ENCODE results near the gene KBTBD12.

The KBTBD12 gene

GRCh38 chr3:127953091-127954035 lies 38.3 kb downstream of the KBTBD12 start:
- DNase-seq = no peak

- DNase-seq = no peak
Measured at GRCh38 chr3:127954640-127955039, 39.6 kb downstream of the KBTBD12 start.

- DNase-seq = no peak
Measured at GRCh38 chr3:127955728-127956127, 40.7 kb downstream of the KBTBD12 start.

GRCh38 chr3:127959041-127959440 lies 44.0 kb downstream of the KBTBD12 start:
- no peak for DNase-seq

GRCh38 chr3:127959873-127960272 lies 44.8 kb downstream of the KBTBD12 start:
- peak; percentile 8 to 30 for DNase-seq

- no peak for DNase-seq
Measured at GRCh38 chr3:127960421-127960965, 45.5 kb downstream of the KBTBD12 start.

- DNase-seq = no peak
Measured at GRCh38 chr3:127961124-127961523, 46.1 kb downstream of the KBTBD12 start.

GRCh38 chr3:127961963-127962362 lies 46.9 kb downstream of the KBTBD12 start:
- DNase-seq = no peak

GRCh38 chr3:127962937-127963336 lies 47.9 kb downstream of the KBTBD12 start:
- DNase-seq = no peak

- DNase-seq = no peak
Measured at GRCh38 chr3:127964053-127964452, 49.0 kb downstream of the KBTBD12 start.

- DNase-seq = no peak
Measured at GRCh38 chr3:127964816-127965215, 49.8 kb downstream of the KBTBD12 start.

- no peak for DNase-seq
Measured at GRCh38 chr3:127967316-127967715, 52.3 kb downstream of the KBTBD12 start.

GRCh38 chr3:127970966-127971592 lies 56.0 kb downstream of the KBTBD12 start:
- DNase-seq = peak; percentile 51 to 56

GRCh38 chr3:127974226-127974625 lies 59.2 kb downstream of the KBTBD12 start:
- DNase-seq = no peak

- peak; percentile 33 to 46 for DNase-seq
Measured at GRCh38 chr3:127975153-127976029, 60.4 kb downstream of the KBTBD12 start.

- no peak for DNase-seq
Measured at GRCh38 chr3:127978636-127979035, 63.6 kb downstream of the KBTBD12 start.

GRCh38 chr3:127979473-127979872 lies 64.4 kb downstream of the KBTBD12 start:
- DNase-seq = no peak

GRCh38 chr3:127981097-127981496 lies 66.1 kb downstream of the KBTBD12 start:
- DNase-seq = no peak

GRCh38 chr3:127982155-127982554 lies 67.1 kb downstream of the KBTBD12 start:
- DNase-seq = no peak

GRCh38 chr3:127984241-127984975 lies 69.4 kb downstream of the KBTBD12 start:
- DNase-seq = no peak

- DNase-seq = no peak
Measured at GRCh38 chr3:127985216-127985615, 70.2 kb downstream of the KBTBD12 start.

Measured in inflammatory macrophage (primary cell).